A549 (cell line): ENCODE measurements around the gene CEBPA.

Experiments used
- CEBPB ChIP-seq, 2 experiments: fragments of >200 bp in 1 of 2; sonication (Bioruptor Twin) in 1 of 2; formaldehyde crosslinking in 1 of 2; IDR thresholded peaks; 2 replicates each; pipeline ENCODE4 v1.6.1; 2012 to 2016
- MAFK ChIP-seq: fragments of 450-650 bp; IDR thresholded peaks from 2 replicates; pipeline ENCODE4 v1.6.1; 2014; ENCODE audit not compliant: partially characterized antibody
- POLR2A ChIP-seq: IDR thresholded peaks from 2 replicates; pipeline ENCODE4 v1.6.1; 2012; ENCODE audit warnings: mild to moderate bottlenecking, low read length
- TF ChIP-seq, protein P1 (sequence below): fragments of >200 bp; sonication (Bioruptor Twin); formaldehyde crosslinking; IDR thresholded peaks from 3 replicates; pipeline ENCODE4 v1.5.1; 2016

GRCh38 chr19:33316541-33317264, 14.4 kb upstream of the CEBPA start:
- TF ChIP-seq POLR2A (no peak), MAFK (no peak), CEBPB (IDR thresholded peaks at IDR 0.05) (no peak)
- TF ChIP-seq, protein P1, sequence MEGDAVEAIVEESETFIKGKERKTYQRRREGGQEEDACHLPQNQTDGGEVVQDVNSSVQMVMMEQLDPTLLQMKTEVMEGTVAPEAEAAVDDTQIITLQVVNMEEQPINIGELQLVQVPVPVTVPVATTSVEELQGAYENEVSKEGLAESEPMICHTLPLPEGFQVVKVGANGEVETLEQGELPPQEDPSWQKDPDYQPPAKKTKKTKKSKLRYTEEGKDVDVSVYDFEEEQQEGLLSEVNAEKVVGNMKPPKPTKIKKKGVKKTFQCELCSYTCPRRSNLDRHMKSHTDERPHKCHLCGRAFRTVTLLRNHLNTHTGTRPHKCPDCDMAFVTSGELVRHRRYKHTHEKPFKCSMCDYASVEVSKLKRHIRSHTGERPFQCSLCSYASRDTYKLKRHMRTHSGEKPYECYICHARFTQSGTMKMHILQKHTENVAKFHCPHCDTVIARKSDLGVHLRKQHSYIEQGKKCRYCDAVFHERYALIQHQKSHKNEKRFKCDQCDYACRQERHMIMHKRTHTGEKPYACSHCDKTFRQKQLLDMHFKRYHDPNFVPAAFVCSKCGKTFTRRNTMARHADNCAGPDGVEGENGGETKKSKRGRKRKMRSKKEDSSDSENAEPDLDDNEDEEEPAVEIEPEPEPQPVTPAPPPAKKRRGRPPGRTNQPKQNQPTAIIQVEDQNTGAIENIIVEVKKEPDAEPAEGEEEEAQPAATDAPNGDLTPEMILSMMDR, result no peak
